NCI-H69 (cell line): ENCODE results near the gene TPCN2.
A peak's percentile ranks its signal among the peaks of the same experiment; 100 is the strongest.

ENCODE experiments used
- DNase-seq: peaks from one replicate; lab custom pipeline; 2025; lab: John Stamatoyannopoulos, UW

Gene TPCN2

GRCh38 chr11:69094915-69095290, 46.2 kb downstream of the TPCN2 start:
- no peak for DNase-seq

GRCh38 chr11:69095300-69095699, 46.6 kb downstream of the TPCN2 start:
- DNase-seq, result no peak

- DNase-seq, result no peak
These were observed 47.7 kb downstream of the TPCN2 start for GRCh38 chr11:69096473-69096872.

DNA sequence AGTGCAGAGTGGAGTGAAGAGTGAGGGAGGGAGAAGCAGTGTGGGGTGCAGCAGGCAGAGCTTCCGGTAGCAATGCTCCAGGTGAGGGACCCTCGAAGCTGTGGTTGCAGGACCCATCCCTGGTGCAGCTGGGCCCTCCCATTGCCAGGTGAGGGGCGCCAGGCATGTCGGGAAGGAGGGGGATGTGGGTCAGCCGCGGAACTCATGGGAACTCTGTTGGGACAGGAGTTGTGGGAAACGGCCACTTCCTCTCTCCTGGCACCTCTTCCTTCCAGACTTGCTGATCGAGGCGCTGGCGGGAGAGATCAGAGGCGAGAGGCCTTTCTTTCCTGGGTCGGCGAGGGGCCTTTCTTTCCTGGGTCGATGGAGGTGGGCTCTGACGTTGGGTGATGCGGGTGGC, 48.5 kb downstream of the TPCN2 start:
- DNase-seq, result no peak

DNA sequence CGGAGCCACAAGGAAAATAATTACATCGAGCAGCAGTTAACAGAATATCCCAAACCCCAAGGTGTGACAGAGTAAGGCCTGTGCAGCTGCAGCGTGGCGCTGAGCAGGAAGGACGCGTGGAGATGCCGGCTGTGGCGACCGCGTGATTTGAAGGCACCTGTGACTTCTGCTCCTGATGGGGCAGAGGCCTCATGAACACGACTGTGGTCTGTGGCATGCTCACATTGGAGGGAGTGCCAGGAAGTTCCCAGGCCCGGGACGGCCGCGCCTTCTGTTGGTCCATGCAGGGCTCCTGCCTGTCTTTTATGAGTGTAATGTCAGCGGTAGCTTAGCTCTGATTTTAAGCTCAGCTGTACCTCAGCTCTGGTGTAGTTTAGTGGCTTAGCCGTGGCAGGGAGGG, 50.4 kb downstream of the TPCN2 start:
- DNase-seq, result no peak

DNA sequence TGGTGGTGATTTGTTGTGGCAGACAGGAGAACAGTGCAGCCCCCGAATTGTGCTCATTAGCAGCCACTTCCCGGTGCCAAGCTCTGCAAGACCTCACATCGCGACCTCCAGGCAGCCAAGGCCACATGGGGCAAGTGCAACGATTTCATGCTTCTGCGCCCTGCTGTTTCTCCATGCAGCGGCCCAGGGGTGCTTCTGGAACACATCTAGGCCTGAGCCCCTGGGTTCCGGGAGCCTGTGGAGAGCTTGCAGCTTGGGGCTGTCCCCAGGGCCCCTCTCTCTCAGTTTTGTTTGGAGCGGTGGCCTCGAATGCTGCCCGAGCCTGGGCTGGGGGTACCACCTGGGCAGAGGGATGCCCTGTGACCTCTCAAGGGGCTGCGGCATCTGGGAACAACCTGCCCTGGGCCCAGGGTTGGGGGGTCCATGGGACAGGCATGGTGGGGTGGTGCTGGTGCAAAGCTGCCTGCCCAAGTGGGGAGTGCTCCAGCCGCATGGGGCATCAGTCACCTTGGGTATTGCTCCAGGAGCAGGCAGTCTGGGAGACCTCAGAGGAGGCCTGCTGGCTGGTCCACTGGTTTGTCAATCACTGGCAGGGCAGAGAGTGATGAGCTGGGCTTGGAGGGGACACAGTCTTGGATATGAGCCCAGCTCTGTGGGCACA, 51.9 kb downstream of the TPCN2 start:
- no peak for DNase-seq

GRCh38 chr11:69101115-69101791, 52.5 kb downstream of the TPCN2 start:
- DNase-seq, result peak; percentile 72

DNA sequence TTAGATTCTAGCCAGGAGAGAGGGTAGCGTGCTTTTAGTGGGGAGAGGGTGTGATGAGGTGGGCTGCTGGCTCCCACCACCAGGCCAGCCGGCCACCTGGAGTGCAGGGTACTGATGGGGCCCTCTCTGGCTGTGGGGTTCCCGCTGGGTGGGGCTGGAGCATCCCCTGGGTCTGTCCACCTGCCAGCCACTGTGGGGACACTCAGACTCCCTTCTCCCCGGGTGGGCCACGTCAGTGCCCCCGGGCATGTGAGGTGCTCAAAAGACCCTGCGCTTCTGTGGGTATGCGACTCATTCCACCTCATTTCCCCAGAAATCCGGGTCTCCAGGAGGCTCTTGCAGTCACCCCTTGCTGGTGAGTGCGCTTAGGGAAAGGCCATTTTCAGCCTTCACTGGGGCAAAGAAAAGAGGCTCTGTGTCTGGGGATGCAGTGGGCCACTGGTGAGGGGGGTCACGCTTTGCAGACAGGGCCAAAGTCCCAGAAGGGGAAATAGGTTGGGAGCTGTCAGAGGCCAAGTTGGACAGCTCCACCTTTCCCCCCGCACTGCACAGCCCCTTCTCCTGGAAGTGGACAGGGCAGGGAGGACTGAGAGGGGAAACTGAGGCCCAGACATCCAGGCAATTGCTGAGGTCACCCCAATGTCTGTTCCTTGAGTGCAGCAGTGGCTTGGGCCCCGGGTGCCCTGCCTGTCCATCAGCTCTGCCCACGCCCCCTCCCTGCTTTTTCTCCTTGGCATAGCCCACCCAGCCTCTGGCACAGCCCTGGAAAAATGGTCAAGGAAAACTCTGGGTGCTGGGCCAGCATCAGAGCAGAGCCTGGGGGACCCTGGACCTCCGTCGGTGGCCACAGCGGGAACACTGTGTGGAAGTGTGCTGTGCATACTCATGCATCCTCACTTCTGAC, 53.3 kb downstream of the TPCN2 start:
- DNase-seq, result no peak

GRCh38 chr11:69102732-69103615, 54.2 kb downstream of the TPCN2 start:
- DNase-seq, result no peak

DNA sequence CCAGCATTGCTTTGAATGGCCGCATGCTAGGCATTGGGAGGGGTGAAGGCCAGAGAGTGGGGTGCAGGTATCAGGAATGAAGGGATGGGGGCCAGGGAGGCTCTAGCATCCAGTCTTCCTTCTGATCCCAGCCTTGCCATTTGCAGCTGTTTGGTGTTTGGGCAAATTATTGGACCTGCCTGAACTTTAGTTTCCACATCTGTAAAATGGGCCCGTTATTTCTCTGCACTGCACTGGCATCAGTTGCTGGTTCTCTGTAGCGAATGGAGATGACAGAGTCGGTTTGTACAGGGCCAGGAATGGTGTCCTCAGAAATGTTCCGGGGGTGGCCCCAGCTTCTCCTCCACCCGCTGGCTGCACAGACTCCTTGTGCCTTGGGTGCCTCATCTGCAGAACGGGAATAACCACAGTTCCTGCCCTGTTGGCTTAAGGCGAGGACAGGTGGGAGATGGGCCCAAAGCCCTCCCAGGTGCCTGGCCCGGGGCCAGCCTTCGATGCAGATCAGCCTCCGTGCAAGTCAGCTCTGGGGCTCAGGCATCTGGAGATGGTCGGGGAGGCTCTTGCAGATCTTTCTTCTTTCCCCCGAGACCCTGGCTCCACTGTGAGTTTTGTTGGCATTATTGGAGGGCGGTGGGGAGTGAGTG, 55.6 kb downstream of the TPCN2 start:
- no peak for DNase-seq

DNA sequence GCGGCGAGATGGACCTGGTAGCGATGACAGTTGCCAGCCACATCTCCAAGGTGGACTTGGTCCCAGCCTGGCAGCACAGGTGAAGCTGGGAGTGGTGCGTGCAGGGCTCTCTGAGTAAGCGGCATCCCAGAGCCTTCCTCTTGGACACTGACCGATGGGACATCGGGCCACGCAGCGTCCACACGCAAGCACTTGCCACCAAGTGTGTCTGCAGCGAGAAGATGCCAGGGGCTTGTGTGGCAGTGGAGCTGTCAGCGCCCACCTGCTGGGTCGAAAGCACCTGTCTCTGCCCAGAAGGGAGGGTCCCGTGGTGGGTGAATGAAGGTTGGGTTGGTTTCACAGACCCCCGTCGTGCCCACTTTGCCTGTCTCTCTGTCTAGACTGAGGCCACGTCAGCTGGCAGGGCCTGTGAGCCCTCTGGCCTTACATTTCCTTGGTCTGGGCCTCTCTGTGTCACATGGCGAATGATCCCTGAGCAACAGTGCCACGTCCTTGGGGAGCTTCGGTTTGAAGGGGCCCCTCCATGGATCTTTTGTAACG, 56.2 kb downstream of the TPCN2 start:
- no peak for DNase-seq

GRCh38 chr11:69105461-69106030, 56.8 kb downstream of the TPCN2 start:
- DNase-seq, result no peak

DNA sequence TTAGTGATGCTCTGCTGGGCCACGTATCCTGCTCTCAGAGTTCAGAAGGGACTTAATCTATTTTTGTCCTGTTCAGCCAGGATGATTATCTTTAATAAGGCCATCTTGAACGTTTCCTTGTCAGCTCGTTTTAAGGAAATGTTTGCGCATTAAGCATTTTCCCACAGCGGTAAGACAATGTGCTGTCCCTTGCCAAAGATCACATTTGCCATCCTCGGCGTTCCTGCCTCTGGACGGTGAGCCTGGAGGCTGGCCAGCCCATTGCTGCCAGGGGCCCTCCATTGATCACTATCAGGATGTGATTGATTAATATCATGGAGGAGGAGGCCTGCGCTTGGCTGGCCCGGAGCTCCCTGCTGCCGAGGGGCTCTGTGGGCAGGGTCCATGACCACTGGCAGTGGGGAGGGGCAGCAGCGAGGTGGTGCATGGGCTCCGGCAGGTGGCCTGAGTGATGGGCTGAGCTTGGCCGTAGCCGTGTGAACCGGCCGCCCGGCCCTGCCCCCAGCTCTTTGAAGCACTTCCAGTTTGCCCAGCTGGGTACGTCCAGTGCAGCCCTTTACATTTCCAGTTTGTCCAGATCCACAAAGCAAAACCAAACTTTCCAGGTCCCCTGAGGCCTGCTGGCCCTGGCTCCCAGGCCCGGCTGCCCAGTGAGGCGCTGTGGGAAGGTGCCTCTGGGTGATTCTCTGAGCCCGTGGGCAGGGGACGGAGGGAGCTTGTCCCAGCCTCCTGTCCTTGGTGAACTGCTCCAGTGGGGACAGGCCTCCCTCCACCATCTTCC, 57.5 kb downstream of the TPCN2 start:
- DNase-seq, result no peak

- DNase-seq, result no peak
These were observed 58.7 kb downstream of the TPCN2 start for GRCh38 chr11:69107413-69107812.

DNA sequence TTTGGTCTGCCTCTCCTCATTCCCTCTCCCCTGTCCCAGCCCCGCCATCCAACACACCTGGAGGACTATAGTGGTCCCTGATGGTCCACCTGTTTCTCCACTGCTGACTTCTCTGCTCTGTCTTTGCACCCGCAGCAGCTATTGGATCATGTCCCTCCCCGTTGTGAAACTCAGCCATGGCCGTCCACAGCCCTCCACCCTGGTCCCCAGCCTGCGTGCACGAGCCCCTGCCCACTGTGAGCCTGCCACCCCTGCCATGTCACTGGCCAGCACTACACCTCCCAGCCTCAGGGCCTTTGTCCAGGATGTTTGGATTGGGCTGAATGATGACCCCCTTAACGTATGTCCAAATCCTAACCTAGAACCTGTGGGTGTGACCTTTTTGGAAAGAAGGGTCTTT, 59.3 kb downstream of the TPCN2 start:
- no peak for DNase-seq

DNA sequence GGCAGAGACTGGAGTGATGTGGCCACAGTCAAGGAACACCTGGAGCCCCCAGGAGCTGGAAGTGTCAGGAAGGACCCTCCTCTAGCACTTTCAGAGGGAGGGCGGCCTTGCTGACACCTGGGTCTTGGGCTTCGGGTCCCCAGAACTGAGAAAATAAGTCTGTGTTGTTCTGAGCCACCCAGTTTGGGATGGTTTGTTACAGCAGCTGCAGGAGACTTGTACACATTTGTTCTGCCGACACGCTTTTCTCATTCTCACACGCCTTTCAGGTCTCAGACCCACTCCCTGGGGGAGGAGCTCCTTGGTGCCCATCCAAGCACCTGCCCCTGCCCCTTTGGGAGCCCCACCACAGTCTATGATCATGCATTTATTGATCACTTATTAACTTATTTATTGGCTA, 59.8 kb downstream of the TPCN2 start:
- no peak for DNase-seq

DNA sequence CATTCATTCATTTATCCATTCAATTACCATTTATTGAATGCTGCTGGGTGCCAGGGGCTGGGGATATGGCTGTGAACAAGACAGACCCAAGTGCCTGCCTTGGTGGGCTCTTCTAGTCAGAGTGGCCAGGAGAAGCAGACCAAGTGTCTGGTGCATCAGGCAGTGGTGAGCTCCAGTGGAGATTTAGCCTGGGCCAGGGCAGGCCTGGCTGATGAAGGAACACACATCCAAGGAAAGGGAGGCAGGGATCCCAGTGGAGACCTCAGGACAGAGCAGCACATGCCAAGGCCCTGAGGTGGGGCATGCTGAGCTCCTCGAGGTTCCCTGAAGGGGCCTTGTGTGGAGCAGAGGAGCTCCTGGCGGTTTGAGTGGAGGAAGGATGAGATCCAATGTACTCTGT, 60.4 kb downstream of the TPCN2 start:
- no peak for DNase-seq

DNA sequence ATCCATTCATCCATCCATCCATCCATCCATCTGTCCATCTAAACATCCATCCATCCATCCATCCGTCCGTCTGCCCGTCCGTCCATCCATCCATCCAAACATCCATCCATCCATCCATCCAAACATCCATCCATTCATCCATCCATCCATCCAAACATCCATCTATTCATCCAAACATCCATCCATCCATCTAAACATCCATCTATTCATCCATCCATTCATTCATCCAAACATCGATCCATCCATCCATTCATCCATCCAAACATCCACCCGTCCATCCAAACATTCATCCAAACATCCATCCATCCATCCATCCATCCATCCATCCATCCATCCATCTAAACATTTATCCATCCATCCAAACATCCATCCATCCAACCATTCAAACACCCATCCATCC, 61.7 kb downstream of the TPCN2 start:
- DNase-seq, result no peak

DNA sequence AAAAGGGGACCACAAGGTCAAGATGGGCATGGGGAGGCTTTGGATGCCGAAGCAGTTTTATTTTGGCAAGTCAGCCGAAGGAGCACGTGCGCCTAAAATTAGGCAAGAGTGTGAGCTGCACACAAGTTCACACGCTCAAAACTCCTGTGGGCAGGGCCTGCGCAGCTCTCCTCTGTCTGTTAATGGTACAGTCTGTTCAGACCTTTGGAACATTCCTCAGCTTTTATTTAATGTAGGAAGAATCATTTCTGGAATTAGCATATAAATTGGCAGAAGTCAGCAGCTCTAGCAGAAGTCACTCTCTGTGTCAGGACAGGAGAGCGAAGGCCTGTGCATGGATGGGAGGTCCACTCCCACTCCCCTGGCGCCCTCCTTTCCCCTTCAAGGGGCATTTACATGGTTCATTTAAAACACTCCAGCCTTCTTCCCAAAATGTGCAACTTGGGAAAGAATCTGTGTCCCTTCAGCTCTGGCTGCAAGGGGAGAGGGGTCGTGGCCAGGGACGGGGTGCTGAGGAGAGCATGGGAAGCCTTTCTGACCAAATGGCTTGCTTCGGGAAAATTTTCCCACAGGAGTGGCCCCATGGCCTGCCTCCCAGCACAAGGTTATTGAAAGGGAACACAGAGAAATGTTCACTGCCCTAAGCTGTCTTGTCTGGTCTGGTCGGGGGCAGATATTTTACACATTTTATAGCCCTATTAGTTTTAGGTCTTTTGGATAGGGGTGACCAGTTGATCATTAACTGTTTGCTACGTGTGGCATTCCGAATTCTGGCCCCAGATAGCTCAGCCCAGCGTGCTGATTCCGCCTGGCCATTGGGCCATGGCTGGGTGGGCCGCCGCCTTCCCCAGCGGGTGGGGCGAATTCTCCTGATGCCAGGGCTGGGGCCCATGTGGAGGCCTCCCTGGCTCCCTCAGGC, 63.2 kb downstream of the TPCN2 start:
- DNase-seq, result no peak
